ENCODE data around the gene PHF19.

Gene PHF19

DNA sequence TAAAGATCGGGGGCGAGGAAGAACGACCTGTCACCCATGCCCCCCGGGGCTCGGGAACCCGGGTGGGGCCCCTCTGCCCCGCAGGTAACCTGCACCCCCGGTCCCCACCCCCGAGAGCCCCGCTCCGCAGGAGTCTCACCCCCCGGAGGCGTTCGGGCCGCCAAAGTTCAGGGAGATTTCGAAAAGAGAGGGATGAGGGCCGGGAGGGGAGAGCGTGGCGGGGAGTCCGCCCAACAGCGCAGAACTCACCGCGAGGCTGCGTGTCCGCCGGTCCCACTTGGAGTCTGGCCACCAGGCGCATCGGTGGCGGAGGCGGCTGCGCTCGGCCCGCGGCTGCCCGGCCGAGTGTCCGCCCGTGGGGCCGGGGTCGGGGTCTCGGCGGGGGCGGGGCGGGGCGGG, at the start of gene PHF19:
PHF19 (minus strand) TSS at position 347 of the 399 bp plus-strand sequence. CDS start 2,447 bp downstream, outside the sequence.
- no peak for DNase-seq (ENCODE audit: low read depth in 2 of 2)

DNA sequence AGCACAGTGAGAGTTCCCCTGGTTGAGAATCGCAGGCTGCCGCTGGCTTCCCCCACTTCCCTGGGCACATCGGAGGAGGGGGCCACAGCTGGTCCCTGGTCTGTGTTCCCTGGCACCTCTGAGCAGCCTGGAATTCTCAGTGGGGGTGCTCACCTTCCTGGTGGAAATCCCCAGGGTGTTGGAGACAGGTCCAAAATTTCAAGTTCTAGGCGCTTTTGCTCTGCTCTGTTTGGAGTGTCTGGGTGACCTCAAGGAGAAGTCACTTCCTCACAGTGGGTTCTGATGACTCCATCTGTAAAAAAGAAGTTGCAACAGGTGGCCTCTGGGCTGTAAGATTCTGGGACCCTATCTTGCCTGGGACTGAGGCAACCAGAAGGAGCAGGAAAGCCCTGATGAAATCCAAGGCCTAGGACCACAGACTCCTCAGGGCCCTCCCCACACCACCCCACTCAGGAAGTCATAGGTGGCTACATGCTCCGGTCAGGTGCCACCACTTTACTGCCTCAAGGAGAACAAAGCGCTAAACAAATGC, 49.5 kb upstream of the PHF19 start, which contains the start of gene TRAF1:
TRAF1 (minus strand) TSS at position 400 of the 532 bp plus-strand sequence. CDS start 721 bp downstream, outside the sequence.
- no peak for DNase-seq (ENCODE audit: low read depth in 2 of 2)

DNA sequence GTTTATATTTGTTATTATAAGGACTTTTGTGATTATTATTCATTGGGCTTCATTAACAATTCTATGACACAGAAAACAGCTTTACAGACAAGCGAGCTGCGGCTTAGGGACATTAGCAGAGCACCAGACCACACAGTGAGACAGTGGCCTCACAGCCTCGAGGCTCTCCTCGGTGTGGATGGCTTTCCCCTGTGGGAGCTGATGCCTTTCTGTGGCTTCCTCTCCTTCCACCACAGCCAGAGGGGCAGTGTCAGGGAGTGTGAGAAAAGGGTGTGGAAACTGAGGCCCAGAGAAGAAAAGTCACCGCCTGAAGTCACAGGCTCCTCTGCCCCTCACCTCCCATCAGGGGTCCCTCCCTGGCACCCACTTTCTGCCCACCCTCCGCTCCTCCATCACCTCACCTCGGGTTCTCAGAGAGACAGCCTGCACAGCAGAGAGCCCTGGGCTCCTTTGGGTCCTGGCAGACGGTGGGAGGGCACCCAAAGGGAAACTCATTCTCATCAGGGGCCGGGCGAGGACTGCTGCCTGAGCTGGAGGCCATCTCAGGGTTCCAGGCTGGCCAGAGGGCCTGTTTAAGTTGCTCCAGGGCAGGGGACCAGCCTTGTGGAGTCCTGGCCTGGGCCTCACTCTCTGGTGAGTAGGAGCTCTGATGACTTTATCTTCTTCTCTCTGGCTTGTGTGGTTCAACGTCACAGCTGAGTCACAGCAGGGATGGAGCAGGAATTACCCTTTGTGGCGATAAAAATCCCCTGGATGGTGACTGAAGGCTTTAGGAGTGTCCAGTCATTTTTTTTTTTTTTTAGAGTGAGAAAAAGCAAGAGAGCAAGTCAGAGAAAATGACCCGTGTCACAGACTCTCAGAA, 48.8 kb upstream of the PHF19 start:
- peak; percentile 70 to 83 for DNase-seq (ENCODE audit: low read depth in 2 of 2)

DNA sequence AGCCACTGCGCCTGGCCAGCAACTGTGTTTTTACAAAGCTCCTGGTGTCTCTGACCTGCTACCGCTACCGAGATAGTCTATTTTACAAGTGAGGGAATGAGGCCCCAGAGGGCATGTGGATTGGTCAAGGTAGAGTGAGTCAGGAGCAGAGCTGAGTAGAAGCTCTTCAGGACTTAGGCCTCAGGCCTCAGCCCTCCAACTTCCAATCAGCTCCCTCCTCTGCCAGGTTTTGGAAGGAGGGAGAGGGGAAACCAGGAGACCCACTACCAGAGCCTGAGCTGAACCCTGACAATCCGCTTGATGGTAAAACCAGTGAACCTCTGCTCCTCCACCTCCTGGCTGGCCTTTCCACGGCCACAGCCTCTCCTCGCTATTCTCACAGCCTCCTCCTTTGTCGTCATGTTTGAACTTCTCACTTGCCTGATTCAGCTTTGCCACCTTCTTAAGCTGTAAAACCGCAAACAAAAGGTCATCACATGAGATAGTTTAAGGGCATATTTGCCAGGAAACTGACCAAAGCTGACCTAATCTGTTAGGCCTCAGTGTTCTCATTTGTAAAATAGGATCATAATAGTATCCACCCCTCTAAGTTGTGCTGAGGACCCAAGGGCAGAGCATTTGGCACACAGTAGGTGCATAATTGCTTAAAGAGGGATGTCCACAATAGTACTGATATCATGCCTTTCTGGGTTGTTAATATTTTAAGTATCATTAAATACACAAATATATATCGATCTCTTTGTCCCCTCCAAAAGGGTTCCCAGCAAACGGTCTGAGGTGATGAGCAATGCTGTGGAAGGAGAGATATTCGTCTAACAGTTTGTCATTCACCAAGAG, 47.9 kb upstream of the PHF19 start:
- no peak for DNase-seq (ENCODE audit: low read depth in 2 of 2)

DNA sequence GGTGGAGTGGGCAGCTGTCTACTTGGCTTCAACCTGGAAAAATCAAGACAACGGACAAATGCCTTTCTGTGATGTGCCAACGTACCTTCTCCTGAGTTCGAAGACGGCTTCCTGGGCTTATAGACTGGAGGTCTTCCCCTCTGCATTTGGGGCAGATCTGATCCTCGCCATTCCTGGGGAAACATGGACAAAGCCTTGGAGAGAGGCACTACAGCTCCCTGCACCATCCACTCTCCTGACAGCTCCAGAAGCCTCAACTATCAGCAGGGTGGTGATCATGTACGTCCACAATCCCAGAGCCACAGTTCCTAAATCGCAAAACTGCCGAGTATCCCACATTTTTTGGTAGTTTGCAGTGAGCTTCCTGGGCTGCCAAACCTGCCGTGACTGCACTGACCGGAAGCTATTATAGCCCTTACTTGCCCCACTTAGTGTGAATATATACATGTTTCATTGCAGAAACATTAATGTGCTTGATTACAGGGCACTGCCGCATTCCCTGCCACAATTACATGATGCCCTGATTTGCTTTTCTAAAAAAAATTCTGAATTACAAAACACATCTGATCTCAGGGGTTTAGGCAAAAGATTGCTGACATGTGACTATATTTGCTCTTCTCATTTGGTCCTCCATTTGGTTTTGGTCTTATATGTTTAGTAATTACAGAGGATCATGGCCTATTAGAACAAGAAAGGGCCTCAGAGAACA, 46.8 kb upstream of the PHF19 start:
- DNase-seq (ENCODE audit: low read depth in 2 of 2), result no peak

DNA sequence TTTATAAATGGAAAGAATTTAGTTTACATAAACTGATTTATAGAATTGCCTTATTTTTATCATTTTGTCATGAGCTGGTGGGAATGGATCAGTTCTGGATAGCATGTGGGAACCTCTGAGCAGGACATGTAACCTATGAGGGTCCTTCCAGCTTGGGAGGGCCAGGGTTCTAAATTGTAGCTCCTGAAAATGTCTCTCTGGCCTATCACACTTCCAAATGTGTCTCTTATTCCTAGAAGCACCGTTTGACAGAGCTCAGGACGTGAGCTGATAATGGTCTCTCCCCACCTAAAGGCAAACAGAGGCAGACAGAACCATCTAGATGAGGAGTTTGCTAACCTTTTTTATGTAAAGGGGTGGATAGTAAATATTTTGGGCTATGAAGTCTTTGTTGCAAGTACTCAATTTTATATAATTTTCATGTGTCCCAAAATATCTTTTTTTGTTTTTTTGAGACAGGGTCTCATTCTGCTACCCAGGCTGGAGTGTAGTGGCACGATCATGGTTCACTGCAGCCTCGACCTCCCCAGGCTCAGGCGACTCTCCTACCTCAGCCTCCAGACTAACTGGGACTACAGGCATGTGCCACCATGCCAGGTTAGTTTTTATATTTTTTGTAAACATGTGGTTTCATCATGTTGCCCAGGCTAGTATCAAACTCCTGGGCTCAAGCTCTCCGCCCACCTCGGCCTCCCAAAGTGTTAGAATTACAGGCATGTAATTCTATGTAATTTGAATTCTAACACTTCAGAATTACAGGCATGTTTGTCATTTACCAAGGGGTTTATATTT, 45.6 kb upstream of the PHF19 start:
- DNase-seq (ENCODE audit: low read depth in 2 of 2), result no peak

DNA sequence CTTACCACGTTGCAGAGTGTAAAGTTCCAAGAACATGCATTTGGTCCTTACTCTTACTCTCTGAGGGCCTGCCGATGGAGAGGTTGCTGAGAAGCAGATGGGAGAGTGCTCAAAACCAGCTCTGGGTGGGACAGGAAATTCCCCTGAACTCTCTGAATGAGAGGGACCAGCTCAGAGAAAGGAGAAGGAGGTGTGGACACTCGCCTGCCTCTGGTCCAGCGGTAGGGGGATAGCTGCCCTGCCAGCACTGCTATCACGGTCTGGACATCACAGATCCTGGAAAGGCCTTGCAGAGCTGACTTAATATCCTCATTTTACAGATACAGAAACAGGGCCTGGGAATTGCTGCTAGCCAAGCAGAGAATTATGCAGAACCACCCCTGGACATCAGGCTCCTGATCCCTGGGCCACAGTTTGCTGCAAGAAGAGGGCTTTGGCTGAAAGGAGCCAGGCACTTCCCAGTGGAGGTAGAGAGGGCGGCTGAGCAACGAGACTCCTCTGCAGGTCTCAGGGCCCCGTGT, 44.7 kb upstream of the PHF19 start:
- DNase-seq (ENCODE audit: low read depth in 2 of 2), result no peak

DNA sequence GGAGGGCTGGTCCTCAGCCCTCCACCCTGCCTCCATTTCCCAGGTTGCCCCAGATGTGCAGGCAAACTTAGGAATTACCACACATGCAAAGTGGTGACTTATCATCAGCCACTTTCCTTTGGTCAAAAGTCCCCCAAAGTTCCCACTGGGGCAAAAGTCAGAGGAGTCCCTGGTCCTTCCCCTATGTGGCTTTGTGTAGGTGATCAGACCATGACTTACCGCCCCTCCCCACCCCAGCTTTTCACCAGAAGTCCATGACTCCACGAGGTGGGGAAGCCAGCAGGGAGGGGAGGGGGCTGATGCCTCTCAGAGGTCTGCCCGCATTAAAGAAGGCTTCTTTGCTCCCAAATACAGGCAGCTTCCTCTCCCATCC, 43.8 kb upstream of the PHF19 start:
- DNase-seq (ENCODE audit: low read depth in 2 of 2), result no peak

DNA sequence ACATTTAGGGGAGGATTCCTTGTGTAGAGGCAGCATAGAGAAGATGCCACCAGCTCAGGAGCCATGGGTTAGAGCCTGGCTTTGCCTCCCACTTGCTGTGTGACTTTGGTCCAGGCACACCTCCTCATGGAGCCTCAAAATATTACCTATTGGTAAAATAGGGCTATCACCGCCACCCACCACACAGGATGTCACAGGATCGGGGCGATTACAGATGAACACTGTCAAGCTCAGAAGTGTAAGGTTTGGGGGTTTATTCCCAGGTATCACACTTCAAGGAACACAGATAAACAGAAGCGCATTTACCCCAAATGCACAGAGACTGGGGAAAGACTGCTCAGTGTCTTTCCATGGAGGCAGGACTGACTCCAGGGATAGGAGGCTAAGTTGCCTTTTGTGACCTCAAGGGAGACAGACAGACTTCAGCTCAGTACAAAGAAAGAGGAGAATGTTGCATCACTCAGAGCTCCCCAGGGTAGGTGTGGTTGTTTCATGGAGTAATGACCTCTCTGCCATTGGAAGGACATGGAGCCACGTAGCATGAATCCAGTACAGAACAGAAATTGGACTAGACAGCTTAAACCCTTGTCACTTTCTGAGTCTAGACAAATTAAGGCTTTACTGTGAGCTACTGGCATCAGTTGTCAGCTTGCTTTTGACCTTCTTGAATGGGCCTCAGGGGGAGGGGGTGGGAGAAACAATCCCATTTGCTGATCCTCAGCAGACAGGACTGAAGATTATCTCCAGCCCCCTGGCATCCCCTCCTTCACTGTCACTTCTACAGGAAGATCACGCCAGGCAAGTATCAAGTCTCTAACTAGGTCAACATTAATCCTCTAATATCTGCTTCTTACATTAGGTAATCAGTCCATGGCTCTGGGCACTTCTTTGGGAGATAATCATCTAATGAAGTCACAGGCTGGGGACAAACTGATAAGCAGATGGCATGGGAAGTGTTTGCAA, 43.1 kb upstream of the PHF19 start:
- DNase-seq (ENCODE audit: low read depth in 2 of 2), result no peak

GRCh38 chr9:120918931-120919842, 42.2 kb upstream of the PHF19 start:
- DNase-seq (ENCODE audit: low read depth in 2 of 2), result no peak

GRCh38 chr9:120917929-120918762, 41.2 kb upstream of the PHF19 start:
- no peak for DNase-seq (ENCODE audit: low read depth in 2 of 2)

DNA sequence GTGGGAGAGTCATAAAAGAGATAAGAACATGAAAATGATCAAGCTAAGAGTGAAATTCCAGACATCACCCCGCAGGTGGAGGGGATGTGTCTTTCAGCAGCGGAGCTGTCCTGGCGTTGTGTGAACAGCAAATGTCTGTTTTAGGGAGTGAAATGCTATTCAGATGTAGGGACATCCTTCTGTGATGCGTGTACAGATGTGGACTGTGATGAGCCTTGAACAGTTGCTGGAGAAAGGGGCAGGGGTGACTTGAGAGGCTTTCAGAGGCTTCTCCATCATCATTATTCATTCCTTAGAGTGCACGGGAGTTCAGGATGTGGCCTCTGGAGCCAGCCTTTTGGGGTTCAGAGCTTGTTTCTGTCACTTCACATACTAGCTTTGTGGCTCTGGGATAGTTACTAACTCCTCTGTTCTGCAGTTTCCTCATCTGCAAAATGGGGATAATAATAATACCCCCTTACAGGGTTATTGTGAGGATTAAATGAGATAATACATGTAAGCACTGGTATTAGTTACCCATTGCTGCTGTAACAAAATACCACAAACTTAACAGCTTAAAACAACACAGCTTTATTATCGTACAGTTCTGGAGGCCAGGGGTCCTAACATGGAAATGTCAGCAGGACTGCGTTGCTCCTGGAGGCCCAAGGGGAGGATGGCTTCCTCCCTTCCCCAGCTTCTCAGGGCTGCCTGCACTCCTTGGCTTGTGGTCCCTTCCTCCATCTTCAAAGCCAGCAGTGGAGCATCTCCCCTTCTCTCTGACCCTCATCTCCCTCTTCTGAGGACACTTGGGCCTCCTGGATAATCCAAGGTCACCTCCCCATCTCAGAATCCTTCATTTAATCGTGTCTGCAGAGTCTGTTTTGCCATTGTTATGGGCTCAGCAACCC, 40.2 kb upstream of the PHF19 start:
- DNase-seq (ENCODE audit: low read depth in 2 of 2), result no peak

GRCh38 chr9:120916588-120916987, 39.6 kb upstream of the PHF19 start:
- no peak for DNase-seq (ENCODE audit: low read depth in 2 of 2)

- no peak for DNase-seq (ENCODE audit: low read depth in 2 of 2)
Measured at GRCh38 chr9:120915854-120916470, 39.0 kb upstream of the PHF19 start.

DNA sequence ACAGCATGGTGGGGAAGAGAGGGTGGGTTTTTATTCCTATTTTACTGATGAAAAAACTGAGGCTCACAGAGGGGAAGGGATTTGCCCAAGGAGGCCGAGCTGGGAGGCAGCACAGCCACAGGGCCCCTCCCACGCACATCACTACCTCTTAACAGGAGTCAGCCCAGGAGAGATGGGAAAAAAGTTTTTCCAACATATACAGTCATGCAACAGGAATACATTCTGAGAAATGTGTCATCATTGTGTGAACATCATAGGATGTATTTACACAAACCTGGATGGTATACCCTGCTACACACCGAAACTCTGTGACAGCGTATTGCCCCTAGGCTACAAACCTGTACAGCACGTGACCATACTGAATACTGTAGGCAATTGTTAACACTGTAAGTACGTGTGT, 38.0 kb upstream of the PHF19 start:
- DNase-seq (ENCODE audit: low read depth in 2 of 2), result no peak

GRCh38 chr9:120914396-120914795, 37.4 kb upstream of the PHF19 start:
- no peak for DNase-seq (ENCODE audit: low read depth in 2 of 2)
